Spleen (tissue), 7 donors: ENCODE data around the gene TCF19.

ENCODE experiments used
- CTCF ChIP-seq, 11 experiments: fragments of 200-600 bp in 7 of 11; fragments of 450-650 bp in 4 of 11; sonication (generic) in 4 of 11; IDR thresholded peaks in 8 of 11; conservative IDR thresholded peaks in 3 of 11; 1 replicate in 7 of 11; 2 replicates in 4 of 11; pipeline versions ENCODE4 v1.4.0 to v1.8.0; 2016 to 2021; ENCODE audit warnings: antibody characterized with exemption in 11 of 11, inconsistent platforms in 4 of 11, mild to moderate bottlenecking in 1 of 11
- POLR2A ChIP-seq, 3 donors: fragments of 450-650 bp; IDR thresholded peaks; one replicate each; pipeline ENCODE4 v1.5.1; 2017; ENCODE audit warnings: antibody characterized with exemption in 3 of 3, mild to moderate bottlenecking in 1 of 3
- donor health status: DM: no; HTN: no; CAD: no; lungs with moderate emphysema.
- donor health status: DM: no; HTN: no; CAD: no.
- donor health status: DM: no; HTN: no; CAD: no.

- TF ChIP-seq CTCF (IDR thresholded peaks at IDR 0.05 in 8 of 11, conservative IDR thresholded peaks at IDR 0.05 in 3 of 11) (no peak), POLR2A (IDR thresholded peaks at IDR 0.05) (no peak)
These were observed 1.7 kb upstream of the TCF19 start for GRCh38 chr6:31156641-31157040.
